Measurements from ENCODE around the gene NADSYN1. TPM values are rescaled to one million over a fixed set of nuclear protein-coding genes. Genes with fewer than 3 reads are reported as not detected.

Gene NADSYN1
- total RNA-seq, 3 donors from 2014 or later (not counting 1 experiment from before 2014, with no cell fraction given), result 134 to 156 (median 150) TPM

DNA sequence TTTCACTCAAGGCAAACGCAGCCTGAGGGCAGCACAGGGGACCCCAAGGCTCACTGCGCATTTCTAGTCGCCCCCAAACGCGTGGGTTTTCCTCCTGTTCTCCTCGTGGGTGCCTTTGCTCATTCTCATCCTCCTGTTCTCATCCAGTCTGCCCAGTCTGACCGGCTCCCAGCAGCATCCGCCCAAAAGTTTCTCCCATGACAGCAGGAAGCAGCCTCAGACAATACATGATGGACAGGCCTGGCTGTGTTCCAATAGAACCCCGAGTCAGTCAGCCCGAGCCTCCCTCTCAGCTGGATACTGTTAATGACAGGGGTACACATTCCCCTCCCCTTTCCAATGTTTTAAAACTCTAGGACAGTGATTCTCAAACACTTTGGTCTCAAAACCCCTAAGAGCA is 51.5 kb downstream of the NADSYN1 start:
- ATAC-seq (no peak), DNase-seq (no peak)
- Mint-ChIP-seq H3K9me3 (peaks cover 2 to 3% of the 10 kb centered on the region in 2 donors), H3K4me3 (no peak overlapping the region), H3K4me1 (peaks cover 0 to 4% of the 10 kb centered on the region in 2 donors), H3K27me3 (ENCODE audit: low read depth in 2 of 2) (no peaks in the 10 kb centered on the region), H3K27ac (no peak overlapping the region), H3K36me3 (peaks cover 24% of the 10 kb centered on the region)
- WGBS (ENCODE audit: insufficient coverage), result 84% methylated on average over 10 of the region's 10 CpGs
- Histone ChIP-seq H3K4me1 (ENCODE audit: control insufficient read depth, insufficient read depth, low read length) (no peaks in the 10 kb centered on the region), H3K36me3 (ENCODE audit: control insufficient read depth, insufficient read depth, low read length) (peaks cover 38% of the 10 kb centered on the region), H3K4me3 (ENCODE audit: low read length) (no peak overlapping the region), H3K27ac (ENCODE audit: low read length) (no peak overlapping the region), H3K9me3 (ENCODE audit: control insufficient read depth, insufficient read depth, low read length) (no peaks in the 10 kb centered on the region), H3K27me3 (ENCODE audit: control insufficient read depth, insufficient read depth, low read length) (no peaks in the 10 kb centered on the region)
- intact Hi-C loops (cut with micrococcal nuclease), result no loop called here
- TF ChIP-seq, protein P1, sequence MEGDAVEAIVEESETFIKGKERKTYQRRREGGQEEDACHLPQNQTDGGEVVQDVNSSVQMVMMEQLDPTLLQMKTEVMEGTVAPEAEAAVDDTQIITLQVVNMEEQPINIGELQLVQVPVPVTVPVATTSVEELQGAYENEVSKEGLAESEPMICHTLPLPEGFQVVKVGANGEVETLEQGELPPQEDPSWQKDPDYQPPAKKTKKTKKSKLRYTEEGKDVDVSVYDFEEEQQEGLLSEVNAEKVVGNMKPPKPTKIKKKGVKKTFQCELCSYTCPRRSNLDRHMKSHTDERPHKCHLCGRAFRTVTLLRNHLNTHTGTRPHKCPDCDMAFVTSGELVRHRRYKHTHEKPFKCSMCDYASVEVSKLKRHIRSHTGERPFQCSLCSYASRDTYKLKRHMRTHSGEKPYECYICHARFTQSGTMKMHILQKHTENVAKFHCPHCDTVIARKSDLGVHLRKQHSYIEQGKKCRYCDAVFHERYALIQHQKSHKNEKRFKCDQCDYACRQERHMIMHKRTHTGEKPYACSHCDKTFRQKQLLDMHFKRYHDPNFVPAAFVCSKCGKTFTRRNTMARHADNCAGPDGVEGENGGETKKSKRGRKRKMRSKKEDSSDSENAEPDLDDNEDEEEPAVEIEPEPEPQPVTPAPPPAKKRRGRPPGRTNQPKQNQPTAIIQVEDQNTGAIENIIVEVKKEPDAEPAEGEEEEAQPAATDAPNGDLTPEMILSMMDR (IDR thresholded peaks at IDR 0.05), result no peak

DNA sequence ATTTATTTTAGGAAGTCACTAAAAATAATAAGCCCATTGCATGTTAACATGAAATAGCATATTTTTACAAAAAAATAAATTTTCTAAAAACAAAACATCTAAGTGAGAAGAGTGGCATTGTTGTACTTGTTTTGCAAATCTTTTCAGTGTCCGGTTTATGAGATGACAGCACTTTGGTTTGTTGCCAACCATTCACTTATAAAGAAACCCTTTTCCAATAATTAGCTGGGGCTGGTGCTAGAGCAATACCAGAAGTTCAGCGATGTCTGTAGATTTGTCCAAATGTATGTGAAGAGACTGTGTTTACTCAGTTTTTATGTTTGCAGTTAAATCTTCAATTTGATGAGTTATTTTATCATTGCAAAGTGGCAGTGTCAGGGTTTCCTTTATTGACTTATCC is 52.0 kb downstream of the NADSYN1 start:
- H3K4me1 Mint-ChIP-seq, result peaks cover 0 to 4% of the 10 kb centered on the region in 2 donors
- H3K4me3 ChIP-seq (ENCODE audit: low read length), result no peak overlapping the region
- H3K27me3 ChIP-seq (ENCODE audit: control insufficient read depth, insufficient read depth, low read length), result no peaks in the 10 kb centered on the region
- intact Hi-C loops (cut with micrococcal nuclease), result no loop called here
- peaks cover 2 to 5% of the 10 kb centered on the region in 2 donors for H3K9me3 Mint-ChIP-seq
- H3K9me3 ChIP-seq (ENCODE audit: control insufficient read depth, insufficient read depth, low read length), result peaks cover 4% of the 10 kb centered on the region
- H3K27ac Mint-ChIP-seq, result no peak overlapping the region
- peaks cover 28% of the 10 kb centered on the region for H3K36me3 Mint-ChIP-seq
- ATAC-seq (no peak), DNase-seq (no peak)
- H3K4me3 Mint-ChIP-seq, result no peak overlapping the region
- H3K27me3 Mint-ChIP-seq (ENCODE audit: low read depth in 2 of 2), result no peaks in the 10 kb centered on the region
- H3K4me1 ChIP-seq (ENCODE audit: control insufficient read depth, insufficient read depth, low read length), result no peaks in the 10 kb centered on the region
- no peak overlapping the region for H3K27ac ChIP-seq (ENCODE audit: low read length)
- peaks cover 34% of the 10 kb centered on the region for H3K36me3 ChIP-seq (ENCODE audit: control insufficient read depth, insufficient read depth, low read length)
- TF ChIP-seq, protein P1 (IDR thresholded peaks at IDR 0.05), result no peak
- 100% methylated on average over 1 of the region's 2 CpGs for whole genome bisulfite sequencing (ENCODE audit: insufficient coverage)

DNA sequence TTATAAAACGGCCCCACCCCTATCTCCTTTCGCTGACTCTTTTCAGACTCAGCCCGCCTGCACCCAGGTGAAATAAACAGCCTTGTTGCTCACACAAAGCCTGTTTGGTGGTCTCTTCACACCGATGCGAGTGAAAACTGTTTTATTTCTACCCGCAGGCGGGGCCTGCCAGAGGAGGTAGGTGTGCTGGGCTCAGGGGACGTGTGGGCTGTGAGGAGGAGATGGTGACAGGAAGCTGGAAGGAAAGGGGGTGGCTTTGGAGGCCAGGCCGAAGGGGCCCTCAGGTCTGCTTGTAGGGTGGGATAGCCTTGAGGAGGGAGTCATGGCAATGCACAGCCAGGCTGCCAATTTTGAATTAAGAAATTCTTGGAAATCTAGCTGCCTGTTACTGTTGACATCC is 52.8 kb downstream of the NADSYN1 start:
- no peak overlapping the region for H3K4me3 ChIP-seq (ENCODE audit: low read length)
- peak overlapping the region in 1 of 2 donors; percentile 44 for H3K27ac Mint-ChIP-seq
- H3K27ac ChIP-seq (ENCODE audit: low read length), result no peak overlapping the region
- peaks cover 2 to 5% of the 10 kb centered on the region in 2 donors for H3K9me3 Mint-ChIP-seq
- H3K4me3 Mint-ChIP-seq, result no peak overlapping the region
- peaks cover 8% of the 10 kb centered on the region for H3K9me3 ChIP-seq (ENCODE audit: control insufficient read depth, insufficient read depth, low read length)
- WGBS (ENCODE audit: insufficient coverage), result 86% methylated on average over 9 of the region's 9 CpGs
- no peaks in the 10 kb centered on the region for H3K4me1 ChIP-seq (ENCODE audit: control insufficient read depth, insufficient read depth, low read length)
- peaks cover 27% of the 10 kb centered on the region for H3K36me3 ChIP-seq (ENCODE audit: control insufficient read depth, insufficient read depth, low read length)
- TF ChIP-seq, protein P1 (IDR thresholded peaks at IDR 0.05), result no peak
- no peak for ATAC-seq
- no peaks in the 10 kb centered on the region for H3K27me3 ChIP-seq (ENCODE audit: control insufficient read depth, insufficient read depth, low read length)
- intact Hi-C loops (cut with micrococcal nuclease), result no loop called here
- H3K36me3 Mint-ChIP-seq, result peaks cover 28% of the 10 kb centered on the region
- no peak for DNase-seq
- no peaks in the 10 kb centered on the region for H3K27me3 Mint-ChIP-seq (ENCODE audit: low read depth in 2 of 2)
- H3K4me1 Mint-ChIP-seq, result peaks cover 0 to 4% of the 10 kb centered on the region in 2 donors

DNA sequence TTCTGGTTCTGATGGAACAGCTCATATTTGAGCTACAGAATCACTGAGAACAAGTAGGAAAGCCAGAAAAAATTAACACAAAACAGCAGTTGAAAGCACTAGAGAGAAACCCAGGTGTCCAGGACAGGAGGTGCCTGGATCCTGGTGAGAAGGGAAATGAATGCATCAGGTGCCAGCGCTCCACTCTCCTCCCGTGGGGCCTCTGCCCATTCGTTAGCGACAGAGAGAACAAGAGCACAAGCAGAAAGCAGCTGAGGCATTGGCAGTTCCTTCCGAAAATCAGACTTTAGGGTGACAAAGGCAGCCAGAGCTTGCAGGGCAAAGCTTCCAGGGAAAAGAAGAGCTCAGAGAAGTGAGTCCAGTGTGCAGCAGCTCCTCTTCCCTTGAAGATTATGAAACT is 54.1 kb downstream of the NADSYN1 start:
- 84% methylated on average over 5 of the region's 5 CpGs for WGBS (ENCODE audit: insufficient coverage)
- H3K27me3 Mint-ChIP-seq (ENCODE audit: low read depth in 2 of 2), result no peaks in the 10 kb centered on the region
- DNase-seq (no peak), ATAC-seq (no peak)
- intact Hi-C loops (cut with micrococcal nuclease), result no loop called here
- H3K36me3 ChIP-seq (ENCODE audit: control insufficient read depth, insufficient read depth, low read length), result peaks cover 16% of the 10 kb centered on the region
- peaks cover 28% of the 10 kb centered on the region for H3K36me3 Mint-ChIP-seq
- TF ChIP-seq, protein P1 (IDR thresholded peaks at IDR 0.05), result no peak
- H3K27ac ChIP-seq (ENCODE audit: low read length), result no peak overlapping the region
- peaks cover 0 to 4% of the 10 kb centered on the region in 2 donors for H3K4me1 Mint-ChIP-seq
- no peak overlapping the region for H3K4me3 Mint-ChIP-seq
- no peak overlapping the region for H3K27ac Mint-ChIP-seq
- H3K4me1 ChIP-seq (ENCODE audit: control insufficient read depth, insufficient read depth, low read length), result no peaks in the 10 kb centered on the region
- H3K27me3 ChIP-seq (ENCODE audit: control insufficient read depth, insufficient read depth, low read length), result no peaks in the 10 kb centered on the region
- no peak overlapping the region for H3K4me3 ChIP-seq (ENCODE audit: low read length)
- peaks cover 2 to 6% of the 10 kb centered on the region in 2 donors for H3K9me3 Mint-ChIP-seq
- peaks cover 10% of the 10 kb centered on the region for H3K9me3 ChIP-seq (ENCODE audit: control insufficient read depth, insufficient read depth, low read length)

Data from natural killer cell (primary cell).